CD4-positive, CD25-positive, alpha-beta regulatory T cell (primary cell): ENCODE data around the gene YJEFN3. TPM values are rescaled to one million over a fixed set of nuclear protein-coding genes. Genes with fewer than 3 reads are reported as not detected.

Experiments
- ATAC-seq, 2 donors: fragments of 150-1000 bp; cut with Tn5 transposase; one replicate each; pipeline ENCODE4 v1.10.0; 2021; ENCODE audit warnings: low read depth in 2 of 2, moderate number of reproducible peaks in 2 of 2, moderate library complexity in 1 of 2
- DNase-seq, 3 donors: peaks; one replicate each; pipeline versions ENCODE4 v3.0.0 to v3.0.0-alpha.2; 2012 to 2022; ENCODE audit warnings: mixed read lengths in 1 of 3
- H3K27ac ChIP-seq: one replicate; pipeline ENCODE4 v1.7.0; 2013; ENCODE audit warnings: mild to moderate bottlenecking, low read length; ENCODE audit not compliant: insufficient read depth, poor library complexity, severe bottlenecking
- H3K27me3 ChIP-seq: one replicate; pipeline ENCODE4 v1.7.0; 2013; ENCODE audit warnings: low read length; ENCODE audit not compliant: control insufficient read depth, insufficient read depth
- H3K36me3 ChIP-seq: one replicate; pipeline ENCODE4 v1.7.0; 2013; ENCODE audit warnings: mild to moderate bottlenecking, low read length, moderate library complexity; ENCODE audit not compliant: control insufficient read depth, insufficient read depth
- H3K4me1 ChIP-seq: 2 replicates; pipeline ENCODE4 v1.7.0; 2013; ENCODE audit warnings: mild to moderate bottlenecking, low read length; ENCODE audit not compliant: insufficient read depth, control insufficient read depth, poor library complexity, severe bottlenecking
- H3K4me3 ChIP-seq: one replicate; pipeline ENCODE4 v1.7.0; 2013; ENCODE audit warnings: low read depth, mild to moderate bottlenecking, low read length, moderate library complexity
- H3K9me3 ChIP-seq, 2 experiments: 1 replicate in 1 of 2; 2 replicates in 1 of 2; pipeline ENCODE4 v1.7.0; 2013; ENCODE audit warnings: low read length in 2 of 2, mild to moderate bottlenecking in 1 of 2, moderate library complexity in 1 of 2; ENCODE audit not compliant: control insufficient read depth in 2 of 2
- H3K27ac Mint-ChIP-seq, 3 donors: one replicate each; pipeline ENCODE4 v1.8.0; 2020 to 2022; ENCODE audit warnings: mild to moderate bottlenecking in 3 of 3, mixed read lengths in 3 of 3, moderate library complexity in 2 of 3
- H3K27me3 Mint-ChIP-seq: one replicate; pipeline ENCODE4 v1.8.0; 2022; ENCODE audit warnings: mild to moderate bottlenecking, mixed read lengths
- H3K36me3 Mint-ChIP-seq: one replicate; pipeline ENCODE4 v1.8.0; 2020; ENCODE audit warnings: mixed read lengths
- H3K4me1 Mint-ChIP-seq, 4 donors: one replicate each; pipeline ENCODE4 v1.8.0; 2020 to 2022; ENCODE audit warnings: mixed read lengths in 4 of 4, mild to moderate bottlenecking in 1 of 4
- H3K4me3 Mint-ChIP-seq, 4 donors: one replicate each; pipeline ENCODE4 v1.8.0; 2020 to 2022; ENCODE audit warnings: mild to moderate bottlenecking in 4 of 4, mixed read lengths in 4 of 4, moderate library complexity in 3 of 4
- H3K9me3 Mint-ChIP-seq, 7 donors: one replicate each; pipeline ENCODE4 v1.8.0; 2020 to 2022; ENCODE audit warnings: mixed read lengths in 7 of 7, mild to moderate bottlenecking in 3 of 7, moderate library complexity in 2 of 7
- polyA plus RNA-seq, 4 donors: library from polyadenylated mRNA; unstranded; fragments of 300-500 nt; fragmentation: Illumina TruSeq; gene quantifications; one replicate each; pipeline ENCODE4 v1.2.3, GENCODE V29; 2021
- total RNA-seq: library from RNA; stranded (reverse); gene quantifications from one replicate; pipeline ENCODE4 v1.2.3, GENCODE V29; 2022

YJEFN3 gene, protein sequence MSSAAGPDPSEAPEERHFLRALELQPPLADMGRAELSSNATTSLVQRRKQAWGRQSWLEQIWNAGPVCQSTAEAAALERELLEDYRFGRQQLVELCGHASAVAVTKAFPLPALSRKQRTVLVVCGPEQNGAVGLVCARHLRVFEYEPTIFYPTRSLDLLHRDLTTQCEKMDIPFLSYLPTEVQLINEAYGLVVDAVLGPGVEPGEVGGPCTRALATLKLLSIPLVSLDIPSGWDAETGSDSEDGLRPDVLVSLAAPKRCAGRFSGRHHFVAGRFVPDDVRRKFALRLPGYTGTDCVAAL
- 6.6 TPM for total RNA-seq
- not detected for polyA plus RNA-seq

DNA sequence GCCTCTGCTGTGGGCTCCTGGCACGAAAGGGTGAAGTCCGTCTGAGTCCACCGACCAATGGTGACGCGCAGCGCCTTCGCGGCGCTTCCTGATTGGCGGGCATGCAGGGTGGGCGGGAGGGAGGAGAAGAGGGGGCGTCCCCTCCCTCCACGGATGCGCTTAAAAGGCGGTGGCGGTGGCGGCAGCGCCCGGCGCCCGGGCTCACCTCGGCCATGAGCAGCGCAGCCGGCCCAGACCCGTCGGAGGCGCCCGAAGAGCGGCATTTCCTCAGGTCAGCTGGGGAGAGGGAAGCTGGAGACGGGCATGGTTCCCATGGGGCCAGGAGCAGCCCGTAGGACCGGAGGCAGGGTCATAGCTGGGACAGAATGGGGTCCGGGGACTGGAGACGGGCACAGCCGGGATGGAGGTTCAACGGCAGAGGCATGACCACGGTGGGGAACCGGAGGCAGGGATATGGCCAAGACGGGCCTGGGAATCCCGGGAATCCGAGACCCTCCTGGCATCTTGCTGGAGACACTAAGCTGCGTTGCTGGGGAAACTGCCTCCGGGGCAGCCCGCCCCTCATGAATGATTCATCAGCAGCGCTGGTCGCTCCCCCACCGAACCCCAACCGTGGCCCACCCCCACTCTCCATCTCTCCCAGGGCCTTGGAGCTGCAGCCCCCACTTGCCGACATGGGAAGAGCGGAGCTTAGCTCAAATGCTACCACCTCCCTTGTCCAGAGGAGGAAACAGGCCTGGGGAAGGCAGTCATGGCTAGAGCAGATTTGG, at the start of gene YJEFN3:
Gene YJEFN3 (plus strand): TSS at position 191 of the 770 bp plus-strand sequence. CDS start 22 bp downstream, at position 213.
- Histone ChIP-seq H3K27me3 (no peaks in the 10 kb centered on the region), H3K9me3 (no peaks in the 10 kb centered on the region), H3K4me1 (peaks cover 8% of the 10 kb centered on the region), H3K4me3 (no peak within 1 kb of the TSS), H3K36me3 (peaks cover 19% of the 10 kb centered on the region), H3K27ac (no peak within 1 kb of the TSS)
- Mint-ChIP-seq H3K4me3 (no peak within 1 kb of the TSS), H3K27ac (peak within 1 kb of the TSS in 1 of 3 donors; percentile 5), H3K9me3 (no peaks in the 10 kb centered on the region), H3K36me3 (peaks cover 4% of the 10 kb centered on the region), H3K27me3 (no peaks in the 10 kb centered on the region), H3K4me1 (peaks cover 0 to 20% (median 3%) of the 10 kb centered on the region in 4 donors)
- DNase-seq (no peak), ATAC-seq (no peak)

DNA sequence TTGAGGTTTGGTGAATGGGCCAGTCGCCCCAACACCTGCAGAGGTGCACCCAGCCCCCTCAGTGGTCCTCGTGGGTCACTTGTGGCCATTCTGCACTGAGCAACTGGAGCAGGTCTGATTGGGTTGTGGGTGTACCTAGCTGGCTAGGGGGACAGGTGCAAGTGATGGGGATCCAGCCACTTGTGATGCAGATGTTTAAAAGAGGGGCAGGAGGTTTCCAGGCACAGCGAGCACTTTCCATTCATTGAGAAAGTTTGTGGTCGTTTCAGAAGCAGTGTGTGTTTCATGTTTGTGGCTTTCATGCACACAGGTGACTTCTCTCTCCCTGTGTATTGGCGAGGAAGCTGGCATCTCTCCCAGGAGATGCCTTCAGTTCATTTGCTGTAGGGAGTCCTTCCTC, 48.0 kb upstream of the YJEFN3 start:
- Mint-ChIP-seq H3K27me3 (no peaks in the 10 kb centered on the region), H3K4me1 (peaks cover 14 to 65% (median 47%) of the 10 kb centered on the region in 4 donors), H3K4me3 (no peak overlapping the region), H3K9me3 (no peaks in the 10 kb centered on the region), H3K27ac (peak overlapping the region; percentile 73 to 84 (median 75)), H3K36me3 (peaks cover 26% of the 10 kb centered on the region)
- Histone ChIP-seq H3K9me3 (no peaks in the 10 kb centered on the region), H3K27ac (no peak overlapping the region), H3K27me3 (no peaks in the 10 kb centered on the region), H3K36me3 (peaks cover 33% of the 10 kb centered on the region), H3K4me3 (no peak overlapping the region), H3K4me1 (peaks cover 35% of the 10 kb centered on the region)
- ATAC-seq, result no peak
- DNase-seq, result no peak

- no peak overlapping the region for H3K27ac ChIP-seq
- ATAC-seq (no peak), DNase-seq (no peak)
- H3K4me3 ChIP-seq, result no peak overlapping the region
- peaks cover 21% of the 10 kb centered on the region for H3K36me3 Mint-ChIP-seq
- peak overlapping the region; percentile 75 to 93 (median 89) for H3K27ac Mint-ChIP-seq
- H3K9me3 Mint-ChIP-seq, result no peaks in the 10 kb centered on the region
- H3K27me3 Mint-ChIP-seq, result no peaks in the 10 kb centered on the region
- H3K36me3 ChIP-seq, result peaks cover 33% of the 10 kb centered on the region
- no peaks in the 10 kb centered on the region for H3K27me3 ChIP-seq
- peaks cover 0 to 63% (median 31%) of the 10 kb centered on the region in 4 donors for H3K4me1 Mint-ChIP-seq
- peaks cover 26% of the 10 kb centered on the region for H3K4me1 ChIP-seq
- no peaks in the 10 kb centered on the region for H3K9me3 ChIP-seq
- H3K4me3 Mint-ChIP-seq, result no peak overlapping the region
Measured at GRCh38 chr19:19482809-19483596, 45.7 kb upstream of the YJEFN3 start.

- Histone ChIP-seq H3K27ac (peak overlapping the region; percentile 30), H3K27me3 (no peaks in the 10 kb centered on the region), H3K36me3 (peaks cover 22% of the 10 kb centered on the region), H3K9me3 (no peaks in the 10 kb centered on the region), H3K4me1 (peaks cover 48% of the 10 kb centered on the region), H3K4me3 (no peak overlapping the region)
- H3K4me1 Mint-ChIP-seq, result peaks cover 10 to 72% (median 28%) of the 10 kb centered on the region in 4 donors
- peak overlapping the region; percentile 74 to 99 (median 86) for H3K27ac Mint-ChIP-seq
- H3K9me3 Mint-ChIP-seq, result no peaks in the 10 kb centered on the region
- no peaks in the 10 kb centered on the region for H3K27me3 Mint-ChIP-seq
- H3K4me3 Mint-ChIP-seq, result peak overlapping the region in 2 of 4 donors; percentile 7 to 10
- H3K36me3 Mint-ChIP-seq, result peaks cover 14% of the 10 kb centered on the region
- DNase-seq (no peak), ATAC-seq (no peak)
Measured at GRCh38 chr19:19485161-19485997, 43.3 kb upstream of the YJEFN3 start.

GRCh38 chr19:19485998-19486290, 42.8 kb upstream of the YJEFN3 start:
- Mint-ChIP-seq H3K27me3 (no peaks in the 10 kb centered on the region), H3K4me3 (no peak overlapping the region), H3K27ac (peak overlapping the region; percentile 14 to 99 (median 86)), H3K4me1 (peaks cover 10 to 71% (median 29%) of the 10 kb centered on the region in 4 donors), H3K36me3 (peaks cover 10% of the 10 kb centered on the region), H3K9me3 (no peaks in the 10 kb centered on the region)
- peaks cover 18% of the 10 kb centered on the region for H3K36me3 ChIP-seq
- no peak for DNase-seq
- peaks cover 48% of the 10 kb centered on the region for H3K4me1 ChIP-seq
- no peaks in the 10 kb centered on the region for H3K9me3 ChIP-seq
- no peak overlapping the region for H3K4me3 ChIP-seq
- no peaks in the 10 kb centered on the region for H3K27me3 ChIP-seq
- no peak for ATAC-seq
- H3K27ac ChIP-seq, result peak overlapping the region; percentile 9

- H3K4me1 Mint-ChIP-seq, result peaks cover 10 to 72% (median 28%) of the 10 kb centered on the region in 4 donors
- H3K4me3 Mint-ChIP-seq, result peak overlapping the region in 1 of 4 donors; percentile 25
- no peak overlapping the region for H3K4me3 ChIP-seq
- H3K27ac ChIP-seq, result peak overlapping the region; percentile 94
- ATAC-seq (no peak), DNase-seq (no peak)
- H3K36me3 ChIP-seq, result peaks cover 13% of the 10 kb centered on the region
- peak overlapping the region; percentile 76 to 99 (median 82) for H3K27ac Mint-ChIP-seq
- peaks cover 10% of the 10 kb centered on the region for H3K36me3 Mint-ChIP-seq
- H3K4me1 ChIP-seq, result peaks cover 48% of the 10 kb centered on the region
- no peaks in the 10 kb centered on the region for H3K9me3 ChIP-seq
- H3K9me3 Mint-ChIP-seq, result no peaks in the 10 kb centered on the region
- H3K27me3 ChIP-seq, result no peaks in the 10 kb centered on the region
- H3K27me3 Mint-ChIP-seq, result no peaks in the 10 kb centered on the region
Measured at GRCh38 chr19:19486343-19487076, 42.2 kb upstream of the YJEFN3 start.
